Measurements from ENCODE around the gene IER3. TPM values are rescaled to one million over a fixed set of nuclear protein-coding genes. Genes with fewer than 3 reads are reported as not detected.
A peak's percentile ranks its signal among the peaks of the same experiment; 100 is the strongest.

The IER3 gene
- total RNA-seq, 1 donor from 2014 or later = 354 TPM

DNA sequence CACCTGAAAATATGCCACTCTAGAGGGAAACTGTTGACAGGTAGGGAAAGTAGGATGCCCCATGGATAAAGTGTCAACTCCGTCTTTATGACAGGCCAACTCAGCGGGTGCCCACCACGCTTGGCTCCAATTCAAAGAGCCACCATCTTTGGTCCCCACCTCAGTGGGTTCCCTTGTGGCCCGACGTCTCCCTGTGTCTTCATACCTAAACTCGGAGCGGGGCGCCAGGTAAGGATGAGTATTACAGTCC is 27.5 kb downstream of the IER3 start:
- peak overlapping the region; percentile 81 for H3K4me3 ChIP-seq (ENCODE audit: low read depth, low read length)
- no peak for DNase-seq (ENCODE audit: low read depth)
- TF ChIP-seq, protein P1, sequence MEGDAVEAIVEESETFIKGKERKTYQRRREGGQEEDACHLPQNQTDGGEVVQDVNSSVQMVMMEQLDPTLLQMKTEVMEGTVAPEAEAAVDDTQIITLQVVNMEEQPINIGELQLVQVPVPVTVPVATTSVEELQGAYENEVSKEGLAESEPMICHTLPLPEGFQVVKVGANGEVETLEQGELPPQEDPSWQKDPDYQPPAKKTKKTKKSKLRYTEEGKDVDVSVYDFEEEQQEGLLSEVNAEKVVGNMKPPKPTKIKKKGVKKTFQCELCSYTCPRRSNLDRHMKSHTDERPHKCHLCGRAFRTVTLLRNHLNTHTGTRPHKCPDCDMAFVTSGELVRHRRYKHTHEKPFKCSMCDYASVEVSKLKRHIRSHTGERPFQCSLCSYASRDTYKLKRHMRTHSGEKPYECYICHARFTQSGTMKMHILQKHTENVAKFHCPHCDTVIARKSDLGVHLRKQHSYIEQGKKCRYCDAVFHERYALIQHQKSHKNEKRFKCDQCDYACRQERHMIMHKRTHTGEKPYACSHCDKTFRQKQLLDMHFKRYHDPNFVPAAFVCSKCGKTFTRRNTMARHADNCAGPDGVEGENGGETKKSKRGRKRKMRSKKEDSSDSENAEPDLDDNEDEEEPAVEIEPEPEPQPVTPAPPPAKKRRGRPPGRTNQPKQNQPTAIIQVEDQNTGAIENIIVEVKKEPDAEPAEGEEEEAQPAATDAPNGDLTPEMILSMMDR (conservative IDR thresholded peaks at IDR 0.05; ENCODE audit: low read depth, low read length) = no peak

- no peak for DNase-seq (ENCODE audit: low read depth)
- TF ChIP-seq, protein P1 (conservative IDR thresholded peaks at IDR 0.05; ENCODE audit: low read depth, low read length) = no peak
- no peak overlapping the region for H3K4me3 ChIP-seq (ENCODE audit: low read depth, low read length)
Observed at GRCh38 chr6:30714263-30714662, 30.1 kb downstream of the IER3 start.

- no peak for DNase-seq (ENCODE audit: low read depth)
- TF ChIP-seq, protein P1 (conservative IDR thresholded peaks at IDR 0.05; ENCODE audit: low read depth, low read length) = no peak
- H3K4me3 ChIP-seq (ENCODE audit: low read depth, low read length) = no peak overlapping the region
Observed at GRCh38 chr6:30712441-30712945, 31.9 kb downstream of the IER3 start.

DNA sequence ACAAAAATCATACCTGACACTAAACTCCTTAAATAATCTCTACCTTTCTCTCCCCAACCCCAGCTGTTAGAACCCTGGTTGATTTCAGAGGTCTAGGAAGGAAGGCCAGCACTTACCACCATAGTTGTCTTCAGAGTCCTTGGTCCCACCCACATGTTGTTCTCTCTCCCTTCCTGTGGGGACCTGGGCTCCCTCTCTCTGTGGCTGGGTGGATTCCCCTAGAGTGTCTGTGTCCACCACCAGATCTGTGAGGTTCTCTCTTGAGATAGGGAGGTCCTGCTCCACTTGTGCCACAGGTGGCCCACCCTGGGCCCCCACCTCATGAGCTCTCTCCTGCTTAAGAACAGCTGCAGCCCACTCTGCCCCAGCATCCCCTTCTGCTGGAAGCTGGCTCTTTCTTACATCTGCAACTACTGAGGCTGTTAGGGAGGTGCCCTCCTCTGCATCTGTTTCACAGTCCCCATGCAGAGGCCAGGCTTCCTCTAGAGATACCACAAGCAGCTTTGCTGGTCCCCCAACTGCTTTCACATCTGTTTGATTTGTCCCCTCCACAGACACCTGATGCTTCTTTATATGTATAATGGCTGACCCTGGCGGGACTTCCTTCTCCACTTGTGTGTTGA is 32.5 kb downstream of the IER3 start:
- H3K4me3 ChIP-seq (ENCODE audit: low read depth, low read length) = no peak overlapping the region
- no peak for DNase-seq (ENCODE audit: low read depth)
- TF ChIP-seq, protein P1 (conservative IDR thresholded peaks at IDR 0.05; ENCODE audit: low read depth, low read length) = no peak

DNA sequence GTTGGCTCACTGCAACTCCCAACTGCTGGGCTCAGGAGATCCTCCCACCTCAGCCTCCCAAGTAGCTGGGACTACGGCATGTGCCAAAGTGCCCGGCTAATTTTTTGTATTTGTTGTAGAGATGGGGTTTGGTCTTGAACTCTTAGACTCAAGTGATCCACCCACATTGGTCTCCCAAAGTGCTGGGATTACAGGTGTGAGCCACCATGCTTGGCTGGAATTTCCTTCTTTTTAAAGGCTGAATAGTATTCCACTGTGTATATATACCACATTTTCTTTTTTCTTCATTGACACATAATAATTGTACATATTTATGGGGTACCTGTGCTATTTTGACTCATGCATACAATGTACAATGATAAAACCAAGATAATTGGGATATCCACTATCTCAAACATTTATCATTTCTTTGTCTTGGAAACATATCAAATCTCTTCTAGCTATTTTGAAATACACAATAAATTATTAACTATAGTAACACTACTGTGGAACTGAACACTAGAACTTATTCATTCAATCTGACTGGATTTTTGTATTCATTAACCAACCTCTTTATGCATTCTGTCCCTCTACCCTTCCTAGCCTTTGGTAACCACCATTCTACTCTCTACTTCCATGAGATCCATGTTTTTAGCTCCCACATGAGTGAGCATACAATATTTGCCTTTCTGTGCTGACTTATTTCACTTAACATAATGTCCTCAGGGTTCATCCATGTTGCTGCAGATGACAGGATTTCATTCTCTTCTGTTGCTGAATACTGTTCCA is 35.1 kb downstream of the IER3 start:
- TF ChIP-seq, protein P1 (conservative IDR thresholded peaks at IDR 0.05; ENCODE audit: low read depth, low read length) = no peak
- peak; percentile 75 for DNase-seq (ENCODE audit: low read depth)
- H3K4me3 ChIP-seq (ENCODE audit: low read depth, low read length) = no peak overlapping the region

DNA sequence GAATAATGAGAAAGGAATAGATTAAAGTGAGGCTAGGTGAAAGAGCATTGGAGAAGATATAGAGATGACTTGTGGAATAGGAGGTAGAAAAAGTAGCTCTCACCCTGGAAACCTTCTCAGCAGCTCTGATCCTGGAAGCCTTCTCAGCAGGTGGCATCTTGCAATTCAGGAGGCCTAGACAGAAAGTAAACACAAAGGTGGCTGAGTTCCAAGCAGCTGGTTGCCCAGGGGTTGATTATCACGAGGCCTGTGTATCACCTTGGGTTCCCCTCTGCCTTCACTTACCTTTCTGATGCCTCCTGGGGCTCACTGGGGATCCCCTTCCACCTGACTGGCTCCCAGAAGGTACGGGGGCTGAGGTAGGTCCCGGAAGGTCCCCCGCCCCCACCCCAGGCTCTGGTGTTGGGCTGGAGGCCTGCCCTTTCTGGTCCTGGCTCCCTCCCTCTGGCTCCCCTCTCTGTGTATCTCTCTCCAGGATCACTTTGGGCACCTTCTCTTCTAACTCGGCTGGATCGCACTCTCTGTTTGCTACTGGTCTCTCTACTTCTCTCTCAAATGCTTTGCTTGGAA is 37.0 kb downstream of the IER3 start:
- TF ChIP-seq, protein P1 (conservative IDR thresholded peaks at IDR 0.05; ENCODE audit: low read depth, low read length) = no peak
- H3K4me3 ChIP-seq (ENCODE audit: low read depth, low read length) = no peak overlapping the region
- no peak for DNase-seq (ENCODE audit: low read depth)

Data from epithelial cell of proximal tubule (primary cell).